Peyer's patch (tissue), 4 donors: ENCODE measurements around the gene TUFT1.

Experiments
- CTCF ChIP-seq, 6 experiments: fragments of 450-650 bp in 4 of 6; fragments of 200-600 bp in 2 of 6; sonication (generic) in 1 of 6; IDR thresholded peaks; one replicate each; pipeline ENCODE4 v1.5.1; 2017 to 2019; ENCODE audit warnings: antibody characterized with exemption in 6 of 6, mild to moderate bottlenecking in 3 of 6, moderate library complexity in 1 of 6
- POLR2A ChIP-seq, 2 donors: fragments of 450-650 bp; IDR thresholded peaks; one replicate each; pipeline ENCODE4 v1.5.1; 2017; ENCODE audit warnings: antibody characterized with exemption in 2 of 2, mild to moderate bottlenecking in 2 of 2, moderate library complexity in 2 of 2

GRCh38 chr1:151518431-151518830 lies 21.7 kb upstream of the TUFT1 start:
- no peak for TF ChIP-seq POLR2A (IDR thresholded peaks at IDR 0.05)
- no peak for TF ChIP-seq CTCF (IDR thresholded peaks at IDR 0.05)
